K562 (cell line): ENCODE results near the gene GP1BB. TPM values are rescaled to one million over a fixed set of nuclear protein-coding genes. Genes with fewer than 3 reads are reported as not detected.
A peak's percentile ranks its signal among the peaks of the same experiment; 100 is the strongest.

Source experiments
- DACH1 ChIP-seq: fragments of 450-650 bp; IDR thresholded peaks from 2 replicates; pipeline ENCODE4 v1.6.1; 2018; ENCODE audit not compliant: partially characterized antibody
- FOXP4 ChIP-seq: sonication (generic); formaldehyde crosslinking; IDR thresholded peaks from 2 replicates; pipeline ENCODE4 v1.8.0; 2022; ENCODE audit warnings: mild to moderate bottlenecking, missing genetic modification reagents, borderline replicate concordance
- GATAD2A ChIP-seq: fragments of 450-650 bp; IDR thresholded peaks from 2 replicates; pipeline ENCODE4 v1.6.1; 2017
- MAFG ChIP-seq: fragments of 450-650 bp; conservative IDR thresholded peaks from 2 replicates; pipeline ENCODE4 v1.6.1; 2016; ENCODE audit warnings: missing genetic modification characterization, missing compliant biosample characterization
- MYC ChIP-seq, 2 experiments: fragments of 250-450 bp in 1 of 2; sonication (Bioruptor Pico) in 1 of 2; IDR thresholded peaks; 2 replicates each; pipeline versions ENCODE4 v1.5.1 to v1.6.1; 2012 to 2021; ENCODE audit warnings: low read depth in 2 of 2, borderline replicate concordance in 1 of 2, improper control_type of control experiment in 1 of 2, low read length in 1 of 2, mild to moderate bottlenecking in 1 of 2, moderate library complexity in 1 of 2
- PRMT5 ChIP-seq: sonication (generic); formaldehyde crosslinking; IDR thresholded peaks from 2 replicates; pipeline ENCODE4 v1.5.0; 2020; ENCODE audit warnings: missing genetic modification reagents
- SRSF3 ChIP-seq: fragments of 200-400 bp; formaldehyde crosslinking; IDR thresholded peaks from 2 replicates; pipeline ENCODE4 v1.6.1; 2016; ENCODE audit warnings: mild to moderate bottlenecking, low read length, moderate library complexity; ENCODE audit not compliant: insufficient read depth
- TAL1 ChIP-seq: fragments of 450-650 bp; IDR thresholded peaks from 2 replicates; pipeline ENCODE4 v1.6.1; 2016; ENCODE audit warnings: mild to moderate bottlenecking
- TEAD4 ChIP-seq, 2 experiments: sonication (generic) in 1 of 2; formaldehyde crosslinking in 1 of 2; IDR thresholded peaks; 2 replicates each; pipeline versions ENCODE4 v1.6.1 to v1.8.0; 2012 to 2022; ENCODE audit warnings: borderline replicate concordance in 1 of 2, inconsistent platforms in 1 of 2, low read length in 1 of 2, mild to moderate bottlenecking in 1 of 2, missing genetic modification reagents in 1 of 2
- ZNF174 ChIP-seq: fragments of 250-450 bp; sonication (Bioruptor Pico); IDR thresholded peaks from 2 replicates; pipeline ENCODE4 v1.4.0; 2020; ENCODE audit warnings: mild to moderate bottlenecking
- ZNF407 ChIP-seq: fragments of 450-650 bp; IDR thresholded peaks from 2 replicates; pipeline ENCODE4 v1.6.1; 2016; ENCODE audit warnings: low read depth
- ZNF436 ChIP-seq: fragments of 250-450, 450-650 bp; sonication (Bioruptor Pico); formaldehyde crosslinking; IDR thresholded peaks from 2 replicates; pipeline ENCODE4 v1.7.0; 2020; ENCODE audit warnings: mild to moderate bottlenecking
- polyA plus RNA-seq, 8 experiments: library from polyadenylated mRNA; depleted of rRNA in 4 of 8; stranded (reverse) in 5 of 8; unstranded in 3 of 8; fragments of >200 nt; fragmentation: Nextera tagmentation in 2 of 8; fragmentation: Illumina TruSeq in 1 of 8; extraction: Ambion mirVana in 2 of 8; extraction: Trizol in 1 of 8; gene quantifications; 2 replicates each; pipeline versions ENCODE4 v1.2.1 to v1.2.3, GENCODE V29; 2011 to 2014; ENCODE audit warnings: inconsistent platforms in 1 of 8, missing spikeins in 1 of 8
- total RNA-seq, 7 experiments: library from RNA; depleted of rRNA in 6 of 7; stranded (reverse); fragments of >200 nt in 6 of 7; fragmentation: Illumina TruSeq in 2 of 7; extraction: Trizol in 2 of 7; gene quantifications; 2 replicates each; pipeline versions ENCODE4 v1.2.1 to v1.2.3, GENCODE V29; 2011 to 2021; ENCODE audit warnings: low replicate concordance in 1 of 7
- TF ChIP-seq, protein P1 (sequence below), 2 experiments: fragments of 450-650 bp; IDR thresholded peaks; 2 replicates each; pipeline ENCODE4 v1.6.1; 2016

The GP1BB gene
- total and polyA plus RNA-seq, 9 of the 15 experiments (the other 6 are each of a cell fraction or from before 2014, with no cell fraction given), result 0.69 to 162 (median 2.8) TPM

- TF ChIP-seq ZNF407 (peak; percentile 74), ZNF436 (no peak), PRMT5 (CRISPR knock-in tag) (no peak), TAL1 (peak; percentile 33; the same call in 1 of the 2 replicates), FOXP4 (CRISPR knock-in tag) (no peak), MAFG (tag) (no peak), ZNF174 (no peak), TEAD4 (IDR thresholded peaks at IDR 0.05; ENCODE audit: low read length) (no peak), TEAD4 (CRISPR knock-in tag; IDR thresholded peaks at IDR 0.05; ENCODE audit: borderline replicate concordance) (no peak), GATAD2A (peak; percentile 96), SRSF3 (no peak), MYC (IDR thresholded peaks at IDR 0.05; ENCODE audit: low read depth, low read length) (peak; percentile 72), MYC (CRISPR knock-in tag; IDR thresholded peaks at IDR 0.05; ENCODE audit: borderline replicate concordance, low read depth) (no peak), DACH1 (no peak)
- TF ChIP-seq, protein P1, sequence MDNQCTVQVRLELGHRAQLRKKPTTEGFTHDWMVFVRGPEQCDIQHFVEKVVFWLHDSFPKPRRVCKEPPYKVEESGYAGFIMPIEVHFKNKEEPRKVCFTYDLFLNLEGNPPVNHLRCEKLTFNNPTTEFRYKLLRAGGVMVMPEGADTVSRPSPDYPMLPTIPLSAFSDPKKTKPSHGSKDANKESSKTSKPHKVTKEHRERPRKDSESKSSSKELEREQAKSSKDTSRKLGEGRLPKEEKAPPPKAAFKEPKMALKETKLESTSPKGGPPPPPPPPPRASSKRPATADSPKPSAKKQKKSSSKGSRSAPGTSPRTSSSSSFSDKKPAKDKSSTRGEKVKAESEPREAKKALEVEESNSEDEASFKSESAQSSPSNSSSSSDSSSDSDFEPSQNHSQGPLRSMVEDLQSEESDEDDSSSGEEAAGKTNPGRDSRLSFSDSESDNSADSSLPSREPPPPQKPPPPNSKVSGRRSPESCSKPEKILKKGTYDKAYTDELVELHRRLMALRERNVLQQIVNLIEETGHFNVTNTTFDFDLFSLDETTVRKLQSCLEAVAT (IDR thresholded peaks at IDR 0.05), result peak; percentile 93 to 97
Observed at GRCh38 chr22:19760058-19760950, 37.0 kb downstream of the GP1BB start, which contains the start of gene TBX1 (continued).
